Natural killer cell treated with Interleukin-12 subunit alpha and Interleukin-12 subunit beta and Interleukin-15 and Interleukin-18, amount 100 ng/mL, for 72 hours (primary cell): ENCODE results near the gene CLIP1. TPM values are rescaled to one million over a fixed set of nuclear protein-coding genes. Genes with fewer than 3 reads are reported as not detected.
"Not testable (repeated sequence)": the region's sequence is repeated elsewhere in the genome, so short reads cannot be mapped to it uniquely, and the experiment has no call there.

Experiments
- ATAC-seq, 2 donors: fragments of 150-1000 bp; cut with Tn5 transposase in 1 of 2; sonication (Bioruptor Pico), chemical (Tn5 transposase) in 1 of 2; 2 replicates each; pipeline ENCODE4 v1.10.0; 2021
- DNase-seq: peaks from one replicate; pipeline ENCODE4 v3.0.0; 2022; ENCODE audit warnings: low spot score
- H3K27ac Mint-ChIP-seq, 2 donors: 1 replicate in 1 of 2; 2 replicates in 1 of 2; pipeline ENCODE4 v1.8.0; 2022; ENCODE audit warnings: mixed read lengths in 2 of 2, mild to moderate bottlenecking in 1 of 2, moderate library complexity in 1 of 2
- H3K27me3 Mint-ChIP-seq, 2 donors: 1 replicate in 1 of 2; 2 replicates in 1 of 2; pipeline ENCODE4 v1.8.0; 2022; ENCODE audit warnings: mixed read lengths in 2 of 2
- H3K36me3 Mint-ChIP-seq: one replicate; pipeline ENCODE4 v1.8.0; 2022; ENCODE audit warnings: mixed read lengths
- H3K4me1 Mint-ChIP-seq, 2 donors: 1 replicate in 1 of 2; 2 replicates in 1 of 2; pipeline ENCODE4 v1.8.0; 2022; ENCODE audit warnings: low read depth in 2 of 2, mixed read lengths in 2 of 2, mild to moderate bottlenecking in 1 of 2
- H3K4me3 Mint-ChIP-seq: one replicate; pipeline ENCODE4 v1.8.0; 2022; ENCODE audit warnings: mixed read lengths
- H3K9me3 Mint-ChIP-seq: 2 replicates; pipeline ENCODE4 v1.8.0; 2022; ENCODE audit warnings: mixed read lengths
- total RNA-seq, 2 donors: library from RNA; stranded (reverse); gene quantifications; one replicate each; pipeline ENCODE4 v1.2.3, GENCODE V29; 2022

Gene CLIP1
- total RNA-seq, 2 donors from 2014 or later = 75.4 to 108 TPM

DNA sequence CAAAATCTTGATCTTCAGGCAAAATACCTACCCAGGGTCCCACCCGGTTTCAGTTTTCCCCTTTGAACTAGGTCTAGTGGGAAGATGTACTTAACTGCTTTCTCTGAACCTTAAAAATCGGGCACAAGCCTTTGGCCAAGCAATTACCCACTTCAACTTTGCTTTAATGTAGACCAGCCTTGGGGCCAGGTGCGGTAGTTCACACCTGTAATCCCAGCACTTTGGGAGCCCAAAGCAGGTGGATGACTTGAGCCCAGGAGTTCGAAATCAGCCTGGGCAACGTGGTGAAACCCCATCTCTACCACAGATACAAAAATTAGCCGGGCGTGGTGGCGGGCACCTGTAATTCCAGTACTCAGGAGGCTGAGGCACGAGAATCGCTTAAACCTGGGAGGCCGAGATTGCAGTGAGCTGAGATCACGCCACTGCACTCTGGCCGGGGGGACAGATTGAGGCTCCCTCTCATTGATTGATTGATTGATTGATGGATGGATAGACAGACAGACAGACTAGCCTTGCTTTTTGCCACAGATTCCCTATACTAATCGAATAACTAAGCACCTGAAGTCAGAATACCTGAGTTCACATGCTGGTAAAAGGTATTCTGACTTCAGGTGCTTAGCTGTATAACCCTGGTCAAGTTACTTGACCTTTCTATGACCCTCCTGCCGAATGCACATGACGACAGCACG is 1.9 kb downstream of the CLIP1 start:
- Mint-ChIP-seq H3K36me3 (no peaks in the 10 kb centered on the region), H3K27ac (peak overlapping the region; percentile 87 to 94), H3K4me3 (peak overlapping the region; percentile 96), H3K27me3 (no peaks in the 10 kb centered on the region), H3K4me1 (peaks cover 20 to 24% of the 10 kb centered on the region in 2 donors), H3K9me3 (no peaks in the 10 kb centered on the region)
- ATAC-seq (no peak), DNase-seq (no peak)

- not testable (repeated sequence) for ATAC-seq, H3K27me3 Mint-ChIP-seq, H3K27ac Mint-ChIP-seq, DNase-seq, H3K36me3 Mint-ChIP-seq, H3K9me3 Mint-ChIP-seq, H3K4me3 Mint-ChIP-seq
- peaks cover 20 to 24% of the 10 kb centered on the region in 2 donors for H3K4me1 Mint-ChIP-seq
These were observed 3.4 kb downstream of the CLIP1 start for GRCh38 chr12:122419094-122419493.

DNA sequence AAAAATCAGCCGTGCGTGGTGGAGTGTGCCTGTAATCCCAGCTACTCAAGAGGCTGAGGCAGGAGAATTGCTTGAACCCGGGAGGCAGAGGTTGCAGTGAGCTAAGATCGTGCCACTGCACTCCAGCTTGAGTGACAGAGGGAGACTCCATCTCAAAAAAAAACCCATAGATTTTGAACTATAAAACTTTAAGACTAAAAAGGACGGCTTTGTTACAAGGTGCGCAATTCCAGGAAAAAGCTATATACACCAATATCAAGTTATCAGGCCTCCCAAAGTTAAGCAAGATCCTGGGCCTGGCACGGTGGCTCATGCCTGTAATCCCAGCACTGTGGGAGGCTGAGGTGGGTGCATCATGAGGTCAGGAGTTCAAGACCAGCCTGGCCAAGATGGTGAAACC is 6.8 kb downstream of the CLIP1 start:
- H3K9me3 Mint-ChIP-seq, DNase-seq, ATAC-seq, H3K27me3 Mint-ChIP-seq, H3K4me3 Mint-ChIP-seq, H3K27ac Mint-ChIP-seq, H3K36me3 Mint-ChIP-seq: not testable (repeated sequence)
- peaks cover 15 to 22% of the 10 kb centered on the region in 2 donors for H3K4me1 Mint-ChIP-seq

DNA sequence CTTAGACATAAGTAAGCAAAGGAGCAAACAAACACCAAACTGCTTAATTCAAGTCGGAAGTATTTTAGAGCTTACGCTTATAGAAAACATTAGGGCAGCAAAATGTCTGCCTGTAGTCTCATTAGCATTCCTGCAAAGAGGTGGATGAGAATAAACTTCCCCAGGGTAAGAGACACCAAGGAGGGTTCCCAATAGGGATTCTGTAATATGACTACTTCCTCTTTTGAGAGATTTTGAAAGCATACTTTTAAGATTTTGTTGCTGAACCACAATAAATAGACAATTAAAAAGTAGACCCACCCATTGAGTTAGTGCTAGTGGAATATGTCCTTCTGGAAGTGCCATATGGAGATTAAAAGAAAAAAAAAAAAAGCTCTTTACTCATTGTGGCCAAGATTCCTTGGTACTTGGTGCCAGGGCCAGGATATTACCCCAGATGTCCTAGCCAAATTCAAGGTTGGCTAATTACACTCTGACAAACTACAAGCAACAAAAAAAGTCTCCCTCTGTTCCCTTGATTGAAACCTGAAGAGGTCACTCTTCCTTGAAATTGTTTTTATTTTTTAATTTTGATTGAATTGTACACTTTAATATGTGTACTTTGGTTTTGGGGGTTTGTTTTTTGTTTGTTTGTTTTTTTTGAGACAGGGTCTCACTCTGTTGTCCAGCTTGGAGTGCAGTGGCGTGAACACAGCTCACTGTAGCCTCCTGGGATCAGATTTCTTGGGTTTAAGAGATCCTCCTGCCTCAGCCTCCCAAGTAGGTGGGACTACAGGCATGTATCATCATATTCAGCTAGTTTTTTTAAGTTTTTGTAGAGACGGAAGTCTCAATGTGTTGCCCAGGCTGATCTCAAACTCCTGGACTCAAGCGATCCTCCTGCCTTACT is 8.7 kb downstream of the CLIP1 start:
- no peaks in the 10 kb centered on the region for H3K36me3 Mint-ChIP-seq
- ATAC-seq (no peak), DNase-seq (no peak)
- H3K4me1 Mint-ChIP-seq = peaks cover 14 to 22% of the 10 kb centered on the region in 2 donors
- H3K9me3 Mint-ChIP-seq = no peaks in the 10 kb centered on the region
- H3K4me3 Mint-ChIP-seq = peak overlapping the region; percentile 66
- peak overlapping the region; percentile 88 to 91 for H3K27ac Mint-ChIP-seq
- H3K27me3 Mint-ChIP-seq = no peaks in the 10 kb centered on the region

DNA sequence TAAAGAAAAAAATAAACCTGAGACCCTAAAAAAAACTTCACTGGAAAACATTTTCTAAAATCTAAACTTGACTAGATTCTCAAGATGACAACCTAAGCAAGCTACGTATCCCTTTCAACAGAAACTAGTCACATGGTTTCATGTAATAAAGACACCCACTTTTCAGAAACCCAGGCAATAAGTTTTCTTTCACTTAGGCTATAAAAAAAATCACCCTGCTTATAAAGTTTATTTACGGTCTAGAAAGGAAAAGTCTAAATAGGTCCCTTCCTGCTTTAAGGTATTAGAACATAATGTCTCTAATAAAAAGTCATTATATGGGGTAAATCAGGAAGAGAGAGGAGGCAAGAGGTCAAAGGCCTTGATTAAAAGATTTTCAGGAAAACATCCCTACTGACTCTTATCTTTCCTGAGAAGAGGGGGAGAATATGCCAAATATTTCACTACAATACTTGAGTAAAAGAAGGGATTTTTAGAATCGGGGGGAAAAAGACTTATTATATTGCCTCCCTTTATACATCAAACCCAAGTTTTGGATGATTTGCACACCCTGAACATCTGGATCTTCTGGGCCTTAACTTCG is 9.5 kb downstream of the CLIP1 start:
- Mint-ChIP-seq H3K27ac (peak overlapping the region; percentile 88 to 91), H3K4me1 (peaks cover 11 to 20% of the 10 kb centered on the region in 2 donors), H3K36me3 (no peaks in the 10 kb centered on the region), H3K27me3 (no peaks in the 10 kb centered on the region), H3K9me3 (no peaks in the 10 kb centered on the region), H3K4me3 (peak overlapping the region; percentile 66)
- ATAC-seq (peak in 1 of 2 donors; percentile 62), DNase-seq (no peak)

- no peak for DNase-seq
- ATAC-seq = no peak
- Mint-ChIP-seq H3K27me3 (no peaks in the 10 kb centered on the region), H3K4me3 (peak overlapping the region; percentile 30), H3K27ac (peak overlapping the region; percentile 53), H3K36me3 (no peaks in the 10 kb centered on the region), H3K9me3 (no peaks in the 10 kb centered on the region), H3K4me1 (peaks cover 10 to 16% of the 10 kb centered on the region in 2 donors)
These were observed 10.9 kb downstream of the CLIP1 start for GRCh38 chr12:122411537-122411936.

GRCh38 chr12:122407208-122407607 is 15.3 kb downstream of the CLIP1 start:
- no peak for ATAC-seq
- no peak overlapping the region for H3K4me3 Mint-ChIP-seq
- H3K27ac Mint-ChIP-seq = peak overlapping the region in 1 of 2 donors; percentile 57
- no peak for DNase-seq
- no peaks in the 10 kb centered on the region for H3K9me3 Mint-ChIP-seq
- H3K36me3 Mint-ChIP-seq = no peaks in the 10 kb centered on the region
- no peaks in the 10 kb centered on the region for H3K27me3 Mint-ChIP-seq
- H3K4me1 Mint-ChIP-seq = peaks cover 17 to 22% of the 10 kb centered on the region in 2 donors

- H3K27ac Mint-ChIP-seq = peak overlapping the region in 1 of 2 donors; percentile 57
- H3K4me3 Mint-ChIP-seq = no peak overlapping the region
- no peaks in the 10 kb centered on the region for H3K27me3 Mint-ChIP-seq
- no peaks in the 10 kb centered on the region for H3K9me3 Mint-ChIP-seq
- DNase-seq (no peak), ATAC-seq (no peak)
- no peaks in the 10 kb centered on the region for H3K36me3 Mint-ChIP-seq
- H3K4me1 Mint-ChIP-seq = peaks cover 17 to 22% of the 10 kb centered on the region in 2 donors
These were observed 15.7 kb downstream of the CLIP1 start for GRCh38 chr12:122406701-122407164.

DNA sequence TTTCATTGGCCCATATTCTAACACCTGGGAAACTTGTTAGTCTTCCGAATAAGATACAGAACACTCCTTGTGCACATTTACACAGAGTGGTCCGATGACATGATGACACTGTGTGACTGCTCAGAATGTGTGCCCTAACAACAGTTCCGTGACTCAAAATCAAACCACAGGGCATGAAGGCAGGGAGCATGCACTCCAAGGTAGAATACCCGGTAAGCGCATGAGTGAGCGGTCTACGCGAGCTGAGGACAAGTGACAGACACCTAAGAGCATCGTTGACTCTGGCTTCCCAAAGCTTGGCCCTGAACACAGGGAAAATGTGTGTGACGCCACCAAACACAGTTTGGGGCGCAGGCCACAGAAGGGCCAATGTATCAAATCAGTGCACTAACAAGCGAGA is 18.6 kb downstream of the CLIP1 start:
- H3K27ac Mint-ChIP-seq = no peak overlapping the region
- no peaks in the 10 kb centered on the region for H3K36me3 Mint-ChIP-seq
- DNase-seq (no peak), ATAC-seq (no peak)
- peaks cover 30 to 34% of the 10 kb centered on the region in 2 donors for H3K4me1 Mint-ChIP-seq
- H3K9me3 Mint-ChIP-seq = no peaks in the 10 kb centered on the region
- no peaks in the 10 kb centered on the region for H3K27me3 Mint-ChIP-seq
- H3K4me3 Mint-ChIP-seq = no peak overlapping the region

GRCh38 chr12:122403115-122403770 is 19.2 kb downstream of the CLIP1 start:
- Mint-ChIP-seq H3K36me3 (no peaks in the 10 kb centered on the region), H3K4me3 (no peak overlapping the region), H3K4me1 (peaks cover 30 to 34% of the 10 kb centered on the region in 2 donors), H3K9me3 (no peaks in the 10 kb centered on the region), H3K27ac (peak overlapping the region in 1 of 2 donors; percentile 45), H3K27me3 (no peaks in the 10 kb centered on the region)
- DNase-seq (no peak), ATAC-seq (peak in 1 of 2 donors; percentile 55)

DNA sequence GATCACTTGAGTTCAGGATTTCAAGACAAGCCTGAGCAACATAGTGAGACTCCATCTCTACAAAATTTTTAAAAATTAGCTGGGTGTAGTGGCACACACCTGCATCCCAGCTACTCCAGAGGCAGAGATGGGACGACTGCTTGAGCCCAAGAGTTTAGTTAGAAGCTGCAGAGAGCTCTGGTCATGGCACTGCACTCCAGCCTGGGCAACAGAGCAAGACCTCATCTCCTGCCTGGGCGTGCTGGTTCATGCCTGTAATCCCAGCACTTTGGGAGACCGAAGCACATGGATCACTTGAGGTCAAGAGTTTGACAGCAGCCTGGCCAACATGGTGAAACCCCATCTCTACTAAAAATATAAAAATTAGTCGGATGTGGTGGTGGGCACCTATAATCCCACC is 20.2 kb downstream of the CLIP1 start:
- no peak overlapping the region for H3K4me3 Mint-ChIP-seq
- H3K27ac Mint-ChIP-seq = no peak overlapping the region
- H3K27me3 Mint-ChIP-seq = no peaks in the 10 kb centered on the region
- no peaks in the 10 kb centered on the region for H3K9me3 Mint-ChIP-seq
- DNase-seq (no peak), ATAC-seq (no peak)
- peaks cover 30 to 34% of the 10 kb centered on the region in 2 donors for H3K4me1 Mint-ChIP-seq
- H3K36me3 Mint-ChIP-seq = no peaks in the 10 kb centered on the region

DNA sequence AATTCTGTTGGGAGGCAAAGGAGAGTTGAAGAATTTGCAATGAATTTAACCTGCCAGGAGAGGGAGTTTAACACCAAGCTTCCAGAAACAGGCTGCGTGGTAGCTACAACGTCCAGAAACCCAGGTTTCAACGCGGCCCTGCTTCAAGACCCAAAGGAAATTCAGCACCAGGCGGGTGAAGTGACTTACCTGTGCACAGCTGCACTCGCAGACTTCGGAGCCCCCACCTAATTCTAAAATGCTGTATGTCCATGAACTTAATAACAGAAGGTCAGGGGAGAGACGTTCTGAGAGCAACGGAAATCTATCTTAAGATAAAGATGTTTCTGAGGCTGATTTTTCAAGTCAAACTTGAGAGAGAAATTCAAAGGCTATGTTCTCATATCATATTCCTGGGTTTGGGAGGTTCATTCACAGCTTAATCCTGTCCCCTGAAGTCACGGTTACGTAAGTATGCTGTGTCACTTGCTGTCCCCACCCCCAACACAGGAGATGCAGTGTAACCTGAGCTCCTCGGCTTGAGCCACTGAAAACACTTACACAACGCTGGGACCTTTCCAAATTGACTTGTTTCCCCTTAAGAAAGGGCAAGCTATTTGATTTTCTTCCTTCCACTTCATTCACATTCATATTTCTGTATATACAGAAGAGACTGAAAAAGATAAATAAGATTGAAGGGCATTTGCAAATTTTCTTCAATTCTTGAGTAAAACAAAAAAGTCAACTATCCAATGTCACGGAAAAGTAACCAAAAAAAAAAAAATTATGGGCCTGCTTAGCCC is 22.7 kb downstream of the CLIP1 start:
- ATAC-seq (peak; percentile 58 to 78), DNase-seq (no peak)
- no peaks in the 10 kb centered on the region for H3K9me3 Mint-ChIP-seq
- peak overlapping the region; percentile 48 for H3K4me3 Mint-ChIP-seq
- H3K36me3 Mint-ChIP-seq = no peaks in the 10 kb centered on the region
- H3K4me1 Mint-ChIP-seq = peaks cover 27 to 30% of the 10 kb centered on the region in 2 donors
- no peaks in the 10 kb centered on the region for H3K27me3 Mint-ChIP-seq
- peak overlapping the region; percentile 50 to 75 for H3K27ac Mint-ChIP-seq

GRCh38 chr12:122399254-122399591 is 23.2 kb downstream of the CLIP1 start:
- Mint-ChIP-seq H3K4me1 (peaks cover 27 to 30% of the 10 kb centered on the region in 2 donors), H3K9me3 (no peaks in the 10 kb centered on the region), H3K27me3 (no peaks in the 10 kb centered on the region), H3K36me3 (no peaks in the 10 kb centered on the region), H3K27ac (peak overlapping the region; percentile 50 to 75), H3K4me3 (no peak overlapping the region)
- ATAC-seq = no peak
- DNase-seq = no peak
